Measurements from ENCODE around the gene DYRK1A.
A peak's percentile ranks its signal among the peaks of the same experiment; 100 is the strongest.

The DYRK1A gene

DNA sequence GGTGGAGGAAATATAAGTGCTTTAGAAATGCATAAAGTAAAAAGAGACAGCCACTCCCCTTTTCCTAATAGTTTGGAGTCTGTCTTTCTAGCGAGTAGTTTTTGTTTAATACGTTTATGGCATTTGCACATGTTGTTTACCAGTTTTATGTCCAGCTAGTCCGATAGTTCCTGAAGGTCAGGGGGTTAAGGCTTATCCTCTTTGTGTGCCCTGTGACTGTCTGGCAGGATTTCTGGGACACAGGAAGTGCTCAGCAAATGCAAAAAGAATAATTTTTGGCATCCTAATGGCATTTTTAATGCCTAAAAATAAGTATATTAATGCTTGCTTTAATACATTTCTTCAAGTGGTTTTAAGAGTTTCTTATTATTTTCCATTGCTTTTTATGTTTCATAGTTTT lies 58.4 kb downstream of the DYRK1A start:
- TF ChIP-seq EZH2 (IDR thresholded peaks at IDR 0.05) (no peak), FOXP2 (optimal IDR thresholded peaks at IDR 0.05; ENCODE audit: control extremely low read depth, extremely low read length, insufficient read depth) (no peak)
- Histone ChIP-seq H3K4me3 (no peak overlapping the region), H3K9ac (ENCODE audit: insufficient read length) (no peak overlapping the region), H3K9me3 (ENCODE audit: low read depth, low read length) (no peaks in the 10 kb centered on the region), H3K36me3 (ENCODE audit: insufficient read depth, low read length) (peaks cover 85% of the 10 kb centered on the region), H3K27ac (no peak overlapping the region)
- no peak for DNase-seq (ENCODE audit: low read depth, low spot score)

DNA sequence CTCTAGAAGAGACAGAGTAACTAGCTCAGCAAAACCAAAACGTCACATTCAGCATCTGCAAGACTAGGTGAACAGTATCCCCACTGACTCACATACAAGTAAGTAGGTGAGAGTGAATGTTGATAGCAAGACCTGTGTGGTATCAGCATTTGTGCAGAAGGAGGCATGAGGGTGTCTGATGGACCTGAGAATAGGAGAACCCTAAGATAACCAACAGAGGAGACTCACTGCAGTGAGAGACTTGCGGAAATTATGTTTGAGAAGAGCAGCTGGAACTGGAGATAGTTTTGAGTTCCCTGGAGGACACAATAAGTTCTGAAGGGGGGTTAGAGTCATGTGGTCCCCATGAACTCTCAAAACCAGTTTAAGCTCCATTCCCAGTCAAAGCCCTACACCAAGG lies 59.1 kb downstream of the DYRK1A start:
- no peaks in the 10 kb centered on the region for H3K9me3 ChIP-seq (ENCODE audit: low read depth, low read length)
- TF ChIP-seq FOXP2 (optimal IDR thresholded peaks at IDR 0.05; ENCODE audit: control extremely low read depth, extremely low read length, insufficient read depth), result no peak
- TF ChIP-seq POLR2AphosphoS5 (IDR thresholded peaks at IDR 0.05; ENCODE audit: borderline replicate concordance, low read depth, low read length), result no peak
- TF ChIP-seq EZH2 (IDR thresholded peaks at IDR 0.05), result no peak
- DNase-seq (ENCODE audit: low read depth, low spot score), result no peak
- H3K4me3 ChIP-seq, result no peak overlapping the region
- H3K27ac ChIP-seq, result no peak overlapping the region
- no peak overlapping the region for H3K9ac ChIP-seq (ENCODE audit: insufficient read length)
- peaks cover 85% of the 10 kb centered on the region for H3K36me3 ChIP-seq (ENCODE audit: insufficient read depth, low read length)

DNA sequence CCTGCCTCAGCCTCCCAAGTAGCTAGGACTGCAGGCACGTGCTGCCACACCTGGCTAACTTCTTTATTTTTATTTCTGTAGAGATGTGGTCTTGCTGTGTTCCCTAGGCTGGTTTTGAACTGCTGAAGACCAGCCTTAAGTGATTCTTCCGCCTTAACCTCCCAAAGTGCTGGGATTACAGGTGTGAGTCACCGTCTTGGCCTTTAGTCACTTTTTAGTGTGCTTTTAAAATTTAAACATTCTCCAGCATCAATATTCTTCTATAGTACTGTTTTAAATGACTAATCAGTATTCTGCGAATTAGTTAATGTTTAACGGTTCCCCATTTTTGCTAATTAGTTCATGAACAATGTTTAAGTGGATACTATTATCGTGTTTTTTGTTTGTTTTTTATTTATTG lies 60.6 kb downstream of the DYRK1A start:
- Histone ChIP-seq H3K9ac (ENCODE audit: insufficient read length) (no peak overlapping the region), H3K27ac (no peak overlapping the region), H3K4me3 (no peak overlapping the region), H3K36me3 (ENCODE audit: insufficient read depth, low read length) (peaks cover 83% of the 10 kb centered on the region), H3K9me3 (ENCODE audit: low read depth, low read length) (no peaks in the 10 kb centered on the region)
- DNase-seq (ENCODE audit: low read depth, low spot score), result no peak
- no peak for TF ChIP-seq POLR2AphosphoS5 (IDR thresholded peaks at IDR 0.05; ENCODE audit: borderline replicate concordance, low read depth, low read length)
- no peak for TF ChIP-seq EZH2 (IDR thresholded peaks at IDR 0.05)
- TF ChIP-seq FOXP2 (optimal IDR thresholded peaks at IDR 0.05; ENCODE audit: control extremely low read depth, extremely low read length, insufficient read depth), result no peak

DNA sequence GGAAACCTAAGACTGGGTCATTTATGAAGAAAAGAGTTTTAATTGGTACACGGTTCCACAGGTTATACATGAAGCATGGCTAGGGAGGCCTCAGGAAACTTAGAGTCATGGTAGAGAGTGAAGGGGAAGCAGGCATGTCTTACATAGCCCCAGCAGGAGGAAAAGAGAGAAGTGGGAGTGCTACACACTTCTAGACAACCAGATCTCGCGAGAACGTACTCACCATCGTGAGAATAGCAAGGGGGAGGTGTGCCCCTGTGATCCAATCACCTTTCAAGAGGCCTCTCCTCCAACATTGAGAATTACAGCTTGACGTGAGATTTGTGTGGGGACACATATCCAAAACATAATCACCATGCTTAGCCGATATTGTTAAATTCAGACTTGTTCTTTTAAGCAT lies 62.8 kb downstream of the DYRK1A start:
- TF ChIP-seq FOXP2 (optimal IDR thresholded peaks at IDR 0.05; ENCODE audit: control extremely low read depth, extremely low read length, insufficient read depth) (no peak), POLR2AphosphoS5 (IDR thresholded peaks at IDR 0.05; ENCODE audit: borderline replicate concordance, low read depth, low read length) (no peak), EZH2 (IDR thresholded peaks at IDR 0.05) (no peak)
- no peak overlapping the region for H3K9ac ChIP-seq (ENCODE audit: insufficient read length)
- no peak overlapping the region for H3K4me3 ChIP-seq
- H3K36me3 ChIP-seq (ENCODE audit: insufficient read depth, low read length), result peaks cover 71% of the 10 kb centered on the region
- no peak for DNase-seq (ENCODE audit: low read depth, low spot score)
- no peaks in the 10 kb centered on the region for H3K9me3 ChIP-seq (ENCODE audit: low read depth, low read length)
- H3K27ac ChIP-seq, result no peak overlapping the region

DNA sequence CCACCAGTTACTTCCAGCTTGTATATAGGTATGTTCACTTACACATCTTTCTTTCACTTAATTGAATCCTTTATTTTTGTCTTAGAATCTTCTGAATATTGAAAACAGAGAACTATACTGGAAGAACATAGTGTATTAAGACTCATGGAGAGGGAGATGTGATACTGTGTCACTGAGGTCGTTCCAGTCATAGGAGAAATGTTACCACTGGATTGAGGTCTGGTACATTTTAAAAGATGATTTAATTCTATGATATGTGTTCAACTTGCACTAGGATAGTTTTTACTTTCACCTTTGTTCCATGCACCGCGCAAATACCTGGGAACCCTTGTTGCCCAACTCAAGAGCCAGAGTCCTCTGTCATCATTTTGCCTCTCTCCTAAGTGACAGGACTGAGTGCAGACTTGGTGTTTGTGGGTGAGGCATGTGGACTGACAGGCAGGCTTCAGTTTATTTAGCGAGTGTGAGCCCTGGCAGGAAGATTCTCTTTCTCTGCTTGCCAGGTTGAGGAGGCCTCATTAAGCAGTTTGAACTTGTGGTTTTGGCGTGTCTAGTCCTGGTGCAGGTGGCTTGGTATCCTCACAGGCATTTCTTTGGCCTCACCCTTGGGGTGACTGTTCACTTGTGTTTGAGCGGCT lies 63.7 kb downstream of the DYRK1A start:
- Histone ChIP-seq H3K9ac (ENCODE audit: insufficient read length) (no peak overlapping the region), H3K9me3 (ENCODE audit: low read depth, low read length) (no peaks in the 10 kb centered on the region), H3K27ac (no peak overlapping the region), H3K4me3 (no peak overlapping the region), H3K36me3 (ENCODE audit: insufficient read depth, low read length) (peaks cover 61% of the 10 kb centered on the region)
- DNase-seq (ENCODE audit: low read depth, low spot score), result no peak
- TF ChIP-seq EZH2 (IDR thresholded peaks at IDR 0.05), result no peak
- no peak for TF ChIP-seq POLR2AphosphoS5 (IDR thresholded peaks at IDR 0.05; ENCODE audit: borderline replicate concordance, low read depth, low read length)
- no peak for TF ChIP-seq FOXP2 (optimal IDR thresholded peaks at IDR 0.05; ENCODE audit: control extremely low read depth, extremely low read length, insufficient read depth)

DNA sequence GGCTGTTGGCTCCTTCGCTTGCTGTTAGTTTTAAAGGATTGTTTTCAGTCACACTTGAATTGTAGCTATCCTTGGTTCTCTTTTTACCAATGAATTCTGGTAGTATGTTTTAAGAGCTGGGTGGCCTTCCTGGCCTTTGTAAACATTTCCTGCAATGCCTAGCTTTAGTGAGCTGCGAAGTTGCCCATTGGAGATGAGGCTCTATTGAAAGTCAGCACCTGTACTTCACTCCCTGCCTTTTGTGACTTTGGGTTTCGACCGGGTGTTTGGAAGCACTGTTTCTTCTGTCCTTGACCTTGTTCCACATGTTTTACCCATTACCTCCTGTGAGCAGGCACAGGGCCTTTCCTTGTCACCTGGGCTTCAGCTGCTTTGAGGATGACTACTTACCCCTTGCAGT lies 64.7 kb downstream of the DYRK1A start:
- H3K36me3 ChIP-seq (ENCODE audit: insufficient read depth, low read length), result peaks cover 52% of the 10 kb centered on the region
- DNase-seq (ENCODE audit: low read depth, low spot score), result no peak
- no peak overlapping the region for H3K9ac ChIP-seq (ENCODE audit: insufficient read length)
- no peak overlapping the region for H3K27ac ChIP-seq
- TF ChIP-seq POLR2AphosphoS5 (IDR thresholded peaks at IDR 0.05; ENCODE audit: borderline replicate concordance, low read depth, low read length) (no peak), EZH2 (IDR thresholded peaks at IDR 0.05) (no peak), FOXP2 (optimal IDR thresholded peaks at IDR 0.05; ENCODE audit: control extremely low read depth, extremely low read length, insufficient read depth) (no peak)
- no peaks in the 10 kb centered on the region for H3K9me3 ChIP-seq (ENCODE audit: low read depth, low read length)
- no peak overlapping the region for H3K4me3 ChIP-seq

DNA sequence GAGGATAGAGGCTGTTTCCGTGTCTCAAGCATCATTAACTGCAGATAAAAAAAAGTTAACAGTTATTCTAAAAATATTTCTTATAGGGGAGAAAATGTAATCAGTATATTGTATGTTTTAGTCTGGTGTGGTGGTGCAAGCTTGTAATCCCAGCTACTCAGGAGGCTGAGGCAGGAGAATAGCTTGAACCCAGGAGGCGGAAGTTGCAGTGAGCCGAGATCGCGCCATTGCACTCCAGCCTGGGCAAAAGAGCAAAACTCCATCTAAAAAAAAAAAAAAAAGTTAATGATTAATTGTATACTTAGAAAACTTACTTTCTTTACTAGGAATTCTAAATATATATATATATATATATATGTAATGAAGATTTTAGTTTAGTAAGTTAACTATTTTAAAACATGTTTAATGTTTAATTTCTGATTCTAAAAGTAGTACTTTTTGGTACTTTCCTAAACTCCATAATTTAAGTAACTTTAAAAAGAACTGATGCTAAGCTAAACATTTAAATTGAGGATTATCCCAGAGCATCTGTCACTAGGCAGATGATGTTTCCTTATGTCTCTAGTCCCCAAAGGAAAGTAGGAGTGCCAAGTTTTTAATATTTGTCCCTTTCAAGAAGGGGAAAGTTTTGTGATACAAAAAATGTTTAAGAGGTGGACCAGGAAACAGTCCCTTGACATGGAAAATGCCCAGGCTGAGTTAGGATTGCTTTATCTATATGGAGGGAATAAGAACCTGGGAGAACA lies 66.3 kb downstream of the DYRK1A start:
- TF ChIP-seq POLR2AphosphoS5 (IDR thresholded peaks at IDR 0.05; ENCODE audit: borderline replicate concordance, low read depth, low read length), result no peak
- TF ChIP-seq FOXP2 (optimal IDR thresholded peaks at IDR 0.05; ENCODE audit: control extremely low read depth, extremely low read length, insufficient read depth), result no peak
- no peak for TF ChIP-seq EZH2 (IDR thresholded peaks at IDR 0.05)
- Histone ChIP-seq H3K36me3 (ENCODE audit: insufficient read depth, low read length) (peaks cover 40% of the 10 kb centered on the region), H3K9me3 (ENCODE audit: low read depth, low read length) (no peaks in the 10 kb centered on the region), H3K4me3 (no peak overlapping the region), H3K9ac (ENCODE audit: insufficient read length) (no peak overlapping the region), H3K27ac (no peak overlapping the region)
- DNase-seq (ENCODE audit: low read depth, low spot score), result no peak

DNA sequence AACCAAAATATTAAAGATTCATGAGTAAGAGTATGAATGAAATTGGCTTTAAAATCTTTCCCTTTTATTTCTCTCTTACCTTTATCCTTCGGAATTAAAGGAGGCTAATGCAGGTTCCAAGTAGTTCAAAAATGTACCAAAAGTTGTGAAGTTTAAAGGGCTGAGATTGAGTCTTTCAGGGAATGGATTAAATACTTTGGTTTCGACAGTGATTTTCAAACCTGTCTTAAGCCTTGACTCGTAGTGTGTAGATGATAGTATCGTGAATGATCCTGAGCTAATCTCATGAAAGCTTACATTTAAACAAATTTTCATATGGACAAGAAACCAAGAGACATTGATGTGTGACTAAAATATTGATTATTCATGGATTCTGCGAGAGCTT lies 66.9 kb downstream of the DYRK1A start:
- TF ChIP-seq POLR2AphosphoS5 (IDR thresholded peaks at IDR 0.05; ENCODE audit: borderline replicate concordance, low read depth, low read length) (no peak), FOXP2 (optimal IDR thresholded peaks at IDR 0.05; ENCODE audit: control extremely low read depth, extremely low read length, insufficient read depth) (no peak), EZH2 (IDR thresholded peaks at IDR 0.05) (no peak)
- H3K4me3 ChIP-seq, result no peak overlapping the region
- H3K9ac ChIP-seq (ENCODE audit: insufficient read length), result no peak overlapping the region
- H3K27ac ChIP-seq, result peak overlapping the region; percentile 58; the same call in 1 of the 2 replicates
- peaks cover 36% of the 10 kb centered on the region for H3K36me3 ChIP-seq (ENCODE audit: insufficient read depth, low read length)
- no peaks in the 10 kb centered on the region for H3K9me3 ChIP-seq (ENCODE audit: low read depth, low read length)
- DNase-seq (ENCODE audit: low read depth, low spot score), result no peak
